GM12891 (cell line): ENCODE measurements around the gene NFATC2IP.
A peak's percentile ranks its signal among the peaks of the same experiment; 100 is the strongest.

Source experiments
- POLR2A ChIP-seq: IDR thresholded peaks from 2 replicates; pipeline ENCODE4 v1.6.1; 2011; ENCODE audit warnings: low read depth, low read length, control low read depth
- POLR2AphosphoS5 ChIP-seq: IDR thresholded peaks from 2 replicates; pipeline ENCODE4 v1.6.1; 2011; ENCODE audit warnings: low read depth, low read length, control low read depth
- POU2F2 ChIP-seq: IDR thresholded peaks from 2 replicates; pipeline ENCODE4 v1.6.1; 2011; ENCODE audit warnings: low read depth, mild to moderate bottlenecking, control low read depth, low read length, moderate library complexity
- TAF1 ChIP-seq: IDR thresholded peaks from 2 replicates; pipeline ENCODE4 v1.6.1; 2011; ENCODE audit warnings: low read depth, low read length, control low read depth

DNA sequence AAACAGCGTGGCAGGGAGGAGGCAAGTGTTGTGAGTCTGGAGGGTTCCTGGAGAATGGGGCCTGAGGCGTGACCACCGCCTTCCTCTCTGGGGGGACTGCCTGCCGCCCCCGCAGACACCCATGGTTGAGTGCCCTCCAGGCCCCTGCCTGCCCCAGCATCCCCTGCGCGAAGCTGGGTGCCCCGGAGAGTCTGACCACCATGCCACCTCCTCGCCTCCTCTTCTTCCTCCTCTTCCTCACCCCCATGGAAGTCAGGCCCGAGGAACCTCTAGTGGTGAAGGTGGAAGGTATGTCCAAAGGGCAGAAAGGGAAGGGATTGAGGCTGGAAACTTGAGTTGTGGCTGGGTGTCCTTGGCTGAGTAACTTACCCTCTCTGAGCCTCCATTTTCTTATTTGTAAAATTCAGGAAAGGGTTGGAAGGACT is 18.9 kb upstream of the NFATC2IP start, which contains the start of gene CD19:
- TF ChIP-seq POU2F2 (no peak), POLR2A (peak; percentile 62), POLR2AphosphoS5 (peak; percentile 63; the same call in 1 of the 2 replicates), TAF1 (0 out of 2 replicates have a peak, but pooled peaks have one; percentile 14)
